IMR-90 (cell line): ENCODE measurements around the gene PCID2. TPM values are rescaled to one million over a fixed set of nuclear protein-coding genes. Genes with fewer than 3 reads are reported as not detected.

Source experiments
- ATAC-seq: fragments of 200-7000 bp; cut with Tn5 transposase; 2 replicates; pipeline ENCODE4 v1.9.1; 2020; ENCODE audit warnings: low read depth, mild to moderate bottlenecking, moderate library complexity
- BruUV-seq: library from RNA; stranded (reverse); fragments of 400-500 nt; replicated peaks from 2 replicates; lab custom pipeline; 2021; lab: Mats Ljungman, UMichigan
- CTCF ChIA-PET: fragments of 300-600 bp; formaldehyde crosslinking; extraction: SDS; loops from one replicate; lab custom pipeline; 2021; ENCODE audit warnings: antibody characterized with exemption; lab: Yijun Ruan, JAX
- POLR2A ChIA-PET: fragments of 300-600 bp; sonication (Branson Sonifier 250); formaldehyde crosslinking; loops from one replicate; lab custom pipeline; 2022; ENCODE audit warnings: antibody characterized with exemption; ENCODE audit not compliant: unreplicated experiment; lab: Charles Lee
- DNase-seq: peaks from one replicate; pipeline ENCODE4 v3.0.0; 2013
- H2AFZ ChIP-seq: replicated peaks from 2 replicates; pipeline ENCODE3; 2013; ENCODE audit warnings: low read length, mild to moderate bottlenecking; ENCODE audit not compliant: poor library complexity
- H2AK5ac ChIP-seq: 2 replicates; pipeline ENCODE4 v1.6.1; 2013; ENCODE audit warnings: low read depth, low read length, inconsistent platforms
- H2AK9ac ChIP-seq: replicated peaks from 2 replicates; pipeline ENCODE3; 2013; ENCODE audit warnings: mild to moderate bottlenecking, low read depth, low read length, moderate library complexity; ENCODE audit not compliant: poor library complexity
- H2BK120ac ChIP-seq: 2 replicates; pipeline ENCODE4 v1.6.1; 2013; ENCODE audit warnings: low read depth, low read length, inconsistent platforms
- H2BK15ac ChIP-seq: 3 replicates; pipeline ENCODE4 v1.6.1; 2013; ENCODE audit warnings: low read depth, low read length, inconsistent platforms
- H2BK20ac ChIP-seq: 2 replicates; pipeline ENCODE4 v1.6.1; 2013; ENCODE audit warnings: low read depth, mild to moderate bottlenecking, inconsistent platforms, low read length, moderate library complexity
- H2BK5ac ChIP-seq: 2 replicates; pipeline ENCODE4 v1.6.1; 2013; ENCODE audit warnings: mild to moderate bottlenecking, low read depth, low read length, inconsistent platforms; ENCODE audit not compliant: poor library complexity, severe bottlenecking
- H3K14ac ChIP-seq: replicated peaks from 2 replicates; pipeline ENCODE4 v1.6.1; 2013; ENCODE audit warnings: low read depth, low read length, inconsistent platforms
- H3K18ac ChIP-seq: 2 replicates; pipeline ENCODE4 v1.6.1; 2013; ENCODE audit warnings: low read depth, low read length, control low read depth
- H3K23ac ChIP-seq: 2 replicates; pipeline ENCODE4 v1.6.1; 2013; ENCODE audit warnings: low read depth, low read length, inconsistent platforms
- H3K27ac ChIP-seq: 2 replicates; pipeline ENCODE4 v1.5.1; 2013; ENCODE audit warnings: mild to moderate bottlenecking, control low read depth, low read length; ENCODE audit not compliant: insufficient read depth
- H3K27me3 ChIP-seq: 2 replicates; pipeline ENCODE4 v1.6.1; 2013; ENCODE audit warnings: low read length; ENCODE audit not compliant: control insufficient read depth, insufficient read depth
- H3K36me3 ChIP-seq: 2 replicates; pipeline ENCODE4 v1.6.1; 2013; ENCODE audit warnings: low read length, mixed read lengths; ENCODE audit not compliant: control insufficient read depth, insufficient read depth
- H3K4ac ChIP-seq: 2 replicates; pipeline ENCODE4 v1.6.1; 2013; ENCODE audit warnings: low read depth, low read length, inconsistent platforms
- H3K4me1 ChIP-seq: 2 replicates; pipeline ENCODE4 v1.6.1; 2013; ENCODE audit warnings: low read length, mixed read lengths; ENCODE audit not compliant: control insufficient read depth, insufficient read depth
- H3K4me2 ChIP-seq: 2 replicates; pipeline ENCODE4 v1.6.1; 2013; ENCODE audit warnings: low read depth, mild to moderate bottlenecking, control low read depth, low read length, moderate library complexity
- H3K4me3 ChIP-seq: 2 replicates; pipeline ENCODE4 v1.5.1; 2013; ENCODE audit warnings: low read depth, mild to moderate bottlenecking, control low read depth, low read length, moderate library complexity; ENCODE audit not compliant: insufficient read depth
- H3K56ac ChIP-seq: 2 replicates; pipeline ENCODE4 v1.6.1; 2013; ENCODE audit warnings: low read length, inconsistent platforms; ENCODE audit not compliant: insufficient read depth; ENCODE audit errors: extremely low read depth
- H3K79me1 ChIP-seq, 2 experiments: 2 replicates each; pipeline ENCODE4 v1.6.1; 2013; ENCODE audit warnings: low read length in 2 of 2, inconsistent platforms in 1 of 2, low read depth in 1 of 2
- H3K9ac ChIP-seq: 2 replicates; pipeline ENCODE4 v1.6.1; 2013; ENCODE audit warnings: low read depth, low read length, control low read depth
- H3K9me1 ChIP-seq: 2 replicates; pipeline ENCODE4 v1.6.1; 2013; ENCODE audit warnings: low read length, inconsistent platforms; ENCODE audit not compliant: insufficient read depth
- H3K9me3 ChIP-seq: 2 replicates; pipeline ENCODE4 v1.6.1; 2013; ENCODE audit warnings: low read length; ENCODE audit not compliant: control insufficient read depth, insufficient read depth
- H4K20me1 ChIP-seq: 2 replicates; pipeline ENCODE4 v1.6.1; 2013; ENCODE audit warnings: low read length, inconsistent platforms; ENCODE audit not compliant: insufficient read depth
- H4K5ac ChIP-seq: 2 replicates; pipeline ENCODE4 v1.6.1; 2013; ENCODE audit warnings: mild to moderate bottlenecking, low read depth, low read length, control low read depth
- H4K8ac ChIP-seq, 2 experiments: 2 replicates each; pipeline ENCODE4 v1.6.1; 2013; ENCODE audit warnings: low read depth in 2 of 2, low read length in 2 of 2, control low read depth in 1 of 2, inconsistent platforms in 1 of 2
- H4K91ac ChIP-seq: 2 replicates; pipeline ENCODE4 v1.6.1; 2013; ENCODE audit warnings: low read depth, low read length, inconsistent platforms; ENCODE audit not compliant: insufficient read depth
- CHD1 ChIP-seq: IDR thresholded peaks from 2 replicates; pipeline ENCODE4 v1.6.1; 2012; ENCODE audit warnings: low read depth, low read length, improper control_type of control experiment
- CTCF ChIP-seq: conservative IDR thresholded peaks from 2 replicates; pipeline ENCODE4 v1.5.1; 2012; ENCODE audit warnings: mild to moderate bottlenecking, low read depth, low read length, improper control_type of control experiment
- ELK1 ChIP-seq: fragments of 150-350 bp; IDR thresholded peaks from 2 replicates; pipeline ENCODE4 v1.6.1; 2016; ENCODE audit warnings: low read depth, mild to moderate bottlenecking, low read length, moderate library complexity, borderline replicate concordance
- MAZ ChIP-seq: IDR thresholded peaks from 2 replicates; pipeline ENCODE4 v1.6.1; 2012; ENCODE audit warnings: low read depth, mild to moderate bottlenecking, low read length, improper control_type of control experiment, moderate library complexity, borderline replicate concordance
- RAD21 ChIP-seq: IDR thresholded peaks from 2 replicates; pipeline ENCODE4 v1.6.1; 2012; ENCODE audit warnings: low read length, improper control_type of control experiment
- SMC3 ChIP-seq: fragments of 150-350 bp; IDR thresholded peaks from 2 replicates; pipeline ENCODE4 v1.6.1; 2016; ENCODE audit warnings: low read depth, mild to moderate bottlenecking, antibody characterized with exemption, low read length, moderate library complexity
- WGBS, 2 experiments: methylation state at CpG; one replicate each; pipeline versions ENCODE4 v1.1.5 to v1.1.7; 2013; ENCODE audit warnings: missing lambda C conversion rate in 2 of 2; ENCODE audit not compliant: insufficient read length in 1 of 2; ENCODE audit errors: extremely low coverage in 2 of 2; 5-methylcytosine and 5-hydroxymethylcytosine counted together
- dilution Hi-C: fragments of 300-500 bp; cut with HindIII; formaldehyde crosslinking; loops from one replicate; pipeline ENCODE4 v1.14.3; 2018; ENCODE audit warnings: low sequenced_read_pairs; ENCODE audit not compliant: unreplicated experiment
- in situ Hi-C: fragments of 300-500 bp; cut with MboI; formaldehyde crosslinking; loops from 3 replicates; pipeline ENCODE4 v1.14.3; 2019; ENCODE audit warnings: low sequenced_read_pairs, inconsistent platforms, mixed read lengths
- intact Hi-C: fragments of 100-400 bp; cut with micrococcal nuclease; formaldehyde crosslinking; loops from 2 replicates; pipeline ENCODE4 v1.10.0; 2022
- polyA plus RNA-seq, 3 experiments: library from polyadenylated mRNA; depleted of rRNA; stranded (reverse); fragments of >200 nt; gene quantifications; 2 replicates each; pipeline ENCODE4 v1.2.3, GENCODE V29; 2012; ENCODE audit warnings: low replicate concordance in 1 of 3
- total RNA-seq: library from RNA; depleted of rRNA; stranded (reverse); fragments of >200 nt; gene quantifications from 2 replicates; pipeline ENCODE4 v1.2.3, GENCODE V29; 2012

The PCID2 gene
- total and polyA plus RNA-seq, 2 of the 4 experiments (the other 2 are of a cell fraction) = 83.5 to 90.9 TPM

GRCh38 chr13:113220877-113221276 is 12.4 kb upstream of the PCID2 start:
- Histone ChIP-seq H2BK120ac (no peak overlapping the region), H3K9me3 (no peaks in the 10 kb centered on the region), H2BK5ac (no peak overlapping the region), H2BK15ac (no peak overlapping the region), H4K20me1 (peaks cover 84% of the 10 kb centered on the region), H2AK5ac (no peak overlapping the region), H3K36me3 (peaks cover 52% of the 10 kb centered on the region), H3K14ac (no peak overlapping the region), H3K27ac (no peak overlapping the region), H3K4me2 (no peak overlapping the region), H3K56ac (no peak overlapping the region), H3K4me1 (peaks cover 14% of the 10 kb centered on the region), H4K8ac (no peak overlapping the region), H2AFZ (no peak overlapping the region), H3K9ac (no peak overlapping the region), H3K4ac (no peak overlapping the region), H3K4me3 (no peak overlapping the region), H3K18ac (no peak overlapping the region), H3K79me1 (peaks cover 33 to 79% of the 10 kb centered on the region in 2 experiments), H4K91ac (no peak overlapping the region), H3K27me3 (no peaks in the 10 kb centered on the region), H4K5ac (no peak overlapping the region), H3K9me1 (peaks cover 46% of the 10 kb centered on the region), H2BK20ac (no peak overlapping the region), H2AK9ac (peak overlapping the region; percentile 44), H3K23ac (no peak overlapping the region)
- ChIA-PET POLR2A (no interaction called here), CTCF (no interaction called here)
- no peak for ATAC-seq
- no peak for DNase-seq
- 80% methylated on average over 2 of the region's 7 CpGs; no CpG with 5 or more reads in 1 of the 2 experiments for WGBS, 2 experiments
- intact Hi-C loops (no loop called here), in situ Hi-C loops (no loop called here), dilution Hi-C loops (no loop called here)
- no TSS peak for BruUV-seq
- TF ChIP-seq CHD1 (no peak), CTCF (0 out of 2 replicates have a peak, but pooled peaks have one; percentile 31), MAZ (no peak), SMC3 (peak; percentile 35; the same call in 1 of the 2 replicates), ELK1 (no peak), RAD21 (peak; percentile 44)
